LNCaP clone FGC (cell line): ENCODE results near the gene POU3F4.

Experiments
- DNase-seq: peaks from one replicate; pipeline ENCODE4 v3.0.0-alpha.2; 2011; ENCODE audit warnings: low read depth
- H3K4me3 ChIP-seq: 2 replicates; pipeline ENCODE4 v1.5.1; 2011; ENCODE audit warnings: mild to moderate bottlenecking, low read depth, low read length, control low read depth
- TF ChIP-seq, protein P1 (sequence below): IDR thresholded peaks from 2 replicates; pipeline ENCODE4 v1.5.1; 2012; ENCODE audit warnings: mild to moderate bottlenecking; ENCODE audit not compliant: control insufficient read depth, insufficient read depth; ENCODE audit errors: extremely low read depth

POU3F4 gene

DNA sequence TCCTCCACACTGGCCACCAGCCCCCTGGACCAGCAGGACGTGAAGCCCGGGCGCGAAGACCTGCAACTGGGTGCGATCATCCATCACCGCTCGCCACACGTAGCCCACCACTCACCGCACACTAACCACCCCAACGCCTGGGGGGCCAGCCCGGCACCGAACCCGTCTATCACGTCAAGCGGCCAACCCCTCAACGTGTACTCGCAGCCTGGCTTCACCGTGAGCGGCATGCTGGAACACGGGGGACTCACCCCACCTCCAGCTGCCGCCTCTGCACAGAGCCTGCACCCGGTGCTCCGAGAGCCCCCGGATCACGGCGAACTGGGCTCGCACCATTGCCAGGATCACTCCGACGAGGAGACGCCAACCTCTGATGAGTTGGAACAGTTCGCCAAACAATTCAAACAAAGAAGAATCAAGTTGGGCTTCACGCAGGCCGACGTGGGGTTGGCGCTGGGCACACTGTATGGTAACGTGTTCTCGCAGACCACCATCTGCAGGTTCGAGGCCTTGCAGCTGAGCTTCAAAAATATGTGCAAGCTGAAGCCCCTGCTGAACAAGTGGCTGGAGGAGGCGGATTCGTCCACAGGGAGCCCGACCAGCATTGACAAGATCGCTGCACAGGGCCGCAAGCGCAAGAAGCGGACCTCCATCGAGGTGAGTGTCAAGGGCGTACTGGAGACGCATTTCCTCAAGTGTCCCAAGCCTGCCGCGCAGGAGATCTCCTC is 600 bp downstream of the POU3F4 start:
- H3K4me3 ChIP-seq, result no peak overlapping the region
- DNase-seq, result no peak
- TF ChIP-seq, protein P1, sequence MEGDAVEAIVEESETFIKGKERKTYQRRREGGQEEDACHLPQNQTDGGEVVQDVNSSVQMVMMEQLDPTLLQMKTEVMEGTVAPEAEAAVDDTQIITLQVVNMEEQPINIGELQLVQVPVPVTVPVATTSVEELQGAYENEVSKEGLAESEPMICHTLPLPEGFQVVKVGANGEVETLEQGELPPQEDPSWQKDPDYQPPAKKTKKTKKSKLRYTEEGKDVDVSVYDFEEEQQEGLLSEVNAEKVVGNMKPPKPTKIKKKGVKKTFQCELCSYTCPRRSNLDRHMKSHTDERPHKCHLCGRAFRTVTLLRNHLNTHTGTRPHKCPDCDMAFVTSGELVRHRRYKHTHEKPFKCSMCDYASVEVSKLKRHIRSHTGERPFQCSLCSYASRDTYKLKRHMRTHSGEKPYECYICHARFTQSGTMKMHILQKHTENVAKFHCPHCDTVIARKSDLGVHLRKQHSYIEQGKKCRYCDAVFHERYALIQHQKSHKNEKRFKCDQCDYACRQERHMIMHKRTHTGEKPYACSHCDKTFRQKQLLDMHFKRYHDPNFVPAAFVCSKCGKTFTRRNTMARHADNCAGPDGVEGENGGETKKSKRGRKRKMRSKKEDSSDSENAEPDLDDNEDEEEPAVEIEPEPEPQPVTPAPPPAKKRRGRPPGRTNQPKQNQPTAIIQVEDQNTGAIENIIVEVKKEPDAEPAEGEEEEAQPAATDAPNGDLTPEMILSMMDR, result no peak

DNA sequence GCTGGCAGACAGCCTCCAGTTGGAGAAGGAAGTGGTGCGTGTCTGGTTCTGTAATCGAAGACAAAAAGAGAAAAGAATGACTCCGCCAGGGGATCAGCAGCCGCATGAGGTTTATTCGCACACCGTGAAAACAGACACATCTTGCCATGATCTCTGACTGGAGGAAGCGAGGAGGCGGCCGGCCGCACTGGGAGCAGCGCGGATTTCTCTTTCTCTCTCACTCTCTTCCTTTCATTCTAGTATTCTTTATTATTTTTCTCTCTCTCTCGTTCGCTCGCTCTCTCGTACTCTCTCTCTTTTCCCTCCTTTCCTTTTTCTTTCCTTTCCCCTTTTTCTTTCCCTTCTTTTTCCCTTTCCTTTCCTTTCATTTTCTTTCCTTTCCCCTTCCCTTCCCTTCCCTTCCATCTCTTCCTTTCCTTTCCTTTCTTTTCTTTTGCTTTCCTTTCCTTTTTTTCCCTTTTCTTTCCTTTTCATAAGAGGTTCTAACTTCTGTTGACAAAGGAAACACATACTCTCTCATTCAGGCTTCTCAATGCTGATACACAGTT is 1.2 kb downstream of the POU3F4 start:
- no peak overlapping the region for H3K4me3 ChIP-seq
- TF ChIP-seq, protein P1, result no peak
- no peak for DNase-seq

DNA sequence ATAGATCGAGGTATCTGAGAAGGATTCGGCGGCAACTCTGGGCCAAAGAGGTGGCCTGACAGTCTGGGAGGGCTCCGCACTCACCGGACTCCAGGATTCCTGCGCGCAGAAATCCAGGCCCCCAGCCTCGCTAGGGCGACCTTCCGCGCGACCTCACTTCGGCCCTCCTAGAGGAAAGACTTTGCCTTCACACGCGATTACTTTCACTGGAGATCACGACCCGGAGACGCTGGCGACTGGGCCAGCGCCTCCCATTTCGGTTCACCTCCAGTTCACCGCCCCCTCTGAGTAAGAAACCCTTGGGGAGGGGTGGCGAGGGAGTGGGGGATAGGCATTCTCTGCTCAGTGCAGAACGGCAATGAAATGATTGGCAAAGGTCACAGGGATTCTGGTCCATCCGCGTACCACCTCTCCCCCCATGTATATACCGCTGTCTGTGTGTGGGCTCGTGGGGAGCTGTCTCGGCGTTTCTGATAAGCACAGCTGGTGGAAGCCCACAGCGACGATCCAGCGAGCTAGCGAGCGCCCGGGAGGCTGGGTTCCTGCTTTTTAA is 2.5 kb downstream of the POU3F4 start:
- H3K4me3 ChIP-seq, result no peak overlapping the region
- TF ChIP-seq, protein P1, result no peak
- DNase-seq, result no peak

DNA sequence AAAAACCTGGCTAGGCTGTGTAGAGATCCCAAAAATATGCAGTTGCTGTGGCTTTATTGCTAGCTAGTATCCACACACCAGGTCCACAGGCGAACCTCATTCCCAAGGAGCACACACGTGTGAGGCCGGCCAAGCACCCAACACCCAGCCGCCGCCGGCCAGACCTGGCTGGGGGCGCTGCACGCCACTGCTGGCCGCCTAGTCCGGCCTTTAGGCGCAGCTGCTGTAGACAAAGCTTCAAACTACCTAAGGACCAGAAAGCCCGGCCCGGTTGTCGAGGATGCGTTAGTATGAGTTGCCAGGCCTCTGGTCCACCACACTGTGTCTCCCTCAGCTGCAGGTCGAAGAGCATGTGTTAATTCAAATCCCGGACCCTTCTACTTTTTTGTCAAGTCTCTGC is 3.1 kb downstream of the POU3F4 start:
- DNase-seq, result no peak
- no peak overlapping the region for H3K4me3 ChIP-seq
- TF ChIP-seq, protein P1, result no peak

DNA sequence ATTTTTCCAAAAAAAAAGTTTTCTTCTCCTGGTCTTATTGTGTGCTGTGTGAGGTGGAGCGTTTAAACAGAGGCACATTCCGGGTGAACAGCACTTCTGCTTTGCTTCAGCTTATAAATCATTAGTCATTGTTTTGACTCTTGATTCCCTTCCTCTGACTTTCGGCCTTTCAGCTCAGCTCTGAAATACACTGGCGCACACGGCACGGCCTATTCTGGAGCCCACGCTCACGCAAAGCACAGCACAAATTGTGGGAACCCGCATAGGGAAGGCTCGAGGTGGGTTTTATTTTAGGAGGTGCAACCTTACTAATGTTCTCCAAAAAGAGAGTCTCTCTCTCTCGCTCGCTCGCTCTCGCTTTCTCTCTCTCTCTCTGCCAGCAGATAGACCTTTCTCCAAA is 4.0 kb downstream of the POU3F4 start:
- DNase-seq, result no peak
- H3K4me3 ChIP-seq, result no peak overlapping the region
- TF ChIP-seq, protein P1, result no peak

DNA sequence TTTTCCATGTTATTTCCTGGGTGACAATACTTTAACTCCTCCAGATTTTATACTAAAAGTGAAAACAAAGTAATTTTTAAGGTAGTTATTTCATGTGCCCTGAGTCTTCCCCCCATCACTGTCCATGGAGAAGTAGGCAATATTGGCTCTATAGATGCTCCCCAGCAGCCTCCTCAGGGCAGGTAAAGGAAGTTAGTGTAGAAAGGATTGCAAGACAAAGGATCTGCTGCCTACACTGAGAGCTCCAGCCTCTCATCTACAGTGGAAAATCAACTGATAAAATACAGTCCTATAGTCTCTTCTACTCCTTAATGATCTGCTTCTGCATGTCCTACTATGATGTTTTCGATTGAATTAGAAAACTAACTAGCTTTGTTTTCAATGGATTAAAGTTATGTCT is 8.5 kb downstream of the POU3F4 start:
- H3K4me3 ChIP-seq, result no peak overlapping the region
- no peak for DNase-seq
- TF ChIP-seq, protein P1, result no peak

DNA sequence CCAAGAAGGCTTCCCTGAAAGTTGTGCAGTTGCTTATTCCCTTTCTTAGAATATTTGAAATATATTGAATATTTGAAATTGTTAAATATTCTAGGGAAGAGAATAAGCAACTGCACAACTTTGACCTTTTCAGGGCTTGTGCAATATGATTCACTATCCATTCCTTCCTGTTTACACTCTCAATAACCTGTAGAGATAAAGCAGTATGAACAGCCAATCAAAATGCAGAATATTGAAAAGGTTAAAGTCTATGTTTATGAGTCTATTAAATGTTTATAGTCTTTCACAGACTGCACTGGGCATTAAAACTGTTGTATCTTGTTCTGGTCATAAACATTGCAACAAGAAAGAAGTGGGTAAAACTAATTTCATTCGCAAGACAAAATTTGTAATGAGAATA is 13.8 kb downstream of the POU3F4 start:
- peak; percentile 17 for DNase-seq
- TF ChIP-seq, protein P1, result no peak

More for the DNA sequence above, 13.8 kb downstream of the POU3F4 start:
- no peak overlapping the region for H3K4me3 ChIP-seq
